Neutrophil (primary cell): ENCODE data around the gene SMOC2.

ENCODE experiments used
- H3K27ac ChIP-seq: fragments of 200-600 bp; sonication (generic); 2 replicates; pipeline ENCODE4 v1.5.1; 2016; ENCODE audit warnings: mild to moderate bottlenecking, moderate library complexity
- H3K27me3 ChIP-seq: fragments of 200-600 bp; sonication (generic); 2 replicates; pipeline ENCODE4 v1.6.0; 2016; ENCODE audit warnings: mild to moderate bottlenecking
- H3K36me3 ChIP-seq: fragments of 200-600 bp; sonication (generic); 2 replicates; pipeline ENCODE4 v1.5.1; 2017
- H3K4me1 ChIP-seq, 2 experiments: fragments of 200-600 bp in 1 of 2; sonication (generic) in 1 of 2; 1 replicate in 1 of 2; 2 replicates in 1 of 2; pipeline versions ENCODE4 v1.5.1 to v1.6.1; 2013 to 2016; ENCODE audit warnings: low read depth in 1 of 2, low read length in 1 of 2, mild to moderate bottlenecking in 1 of 2, moderate library complexity in 1 of 2; ENCODE audit not compliant: control insufficient read depth in 1 of 2, insufficient read depth in 1 of 2
- H3K4me3 ChIP-seq, 2 experiments: fragments of 200-600 bp in 1 of 2; sonication (generic) in 1 of 2; 1 replicate in 1 of 2; 2 replicates in 1 of 2; pipeline ENCODE4 v1.5.1; 2013 to 2016; ENCODE audit warnings: low read depth in 1 of 2, low read length in 1 of 2, mild to moderate bottlenecking in 1 of 2, moderate library complexity in 1 of 2
- H3K9me3 ChIP-seq: fragments of 200-600 bp; sonication (generic); 2 replicates; pipeline ENCODE4 v1.5.1; 2016
- CTCF ChIP-seq: fragments of 200-600 bp; sonication (generic); IDR thresholded peaks from 2 replicates; pipeline ENCODE4 v1.5.1; 2016; ENCODE audit warnings: antibody characterized with exemption

Gene SMOC2

GRCh38 chr6:168670401-168670985 lies 229.5 kb downstream of the SMOC2 start:
- TF ChIP-seq CTCF: no peak

DNA sequence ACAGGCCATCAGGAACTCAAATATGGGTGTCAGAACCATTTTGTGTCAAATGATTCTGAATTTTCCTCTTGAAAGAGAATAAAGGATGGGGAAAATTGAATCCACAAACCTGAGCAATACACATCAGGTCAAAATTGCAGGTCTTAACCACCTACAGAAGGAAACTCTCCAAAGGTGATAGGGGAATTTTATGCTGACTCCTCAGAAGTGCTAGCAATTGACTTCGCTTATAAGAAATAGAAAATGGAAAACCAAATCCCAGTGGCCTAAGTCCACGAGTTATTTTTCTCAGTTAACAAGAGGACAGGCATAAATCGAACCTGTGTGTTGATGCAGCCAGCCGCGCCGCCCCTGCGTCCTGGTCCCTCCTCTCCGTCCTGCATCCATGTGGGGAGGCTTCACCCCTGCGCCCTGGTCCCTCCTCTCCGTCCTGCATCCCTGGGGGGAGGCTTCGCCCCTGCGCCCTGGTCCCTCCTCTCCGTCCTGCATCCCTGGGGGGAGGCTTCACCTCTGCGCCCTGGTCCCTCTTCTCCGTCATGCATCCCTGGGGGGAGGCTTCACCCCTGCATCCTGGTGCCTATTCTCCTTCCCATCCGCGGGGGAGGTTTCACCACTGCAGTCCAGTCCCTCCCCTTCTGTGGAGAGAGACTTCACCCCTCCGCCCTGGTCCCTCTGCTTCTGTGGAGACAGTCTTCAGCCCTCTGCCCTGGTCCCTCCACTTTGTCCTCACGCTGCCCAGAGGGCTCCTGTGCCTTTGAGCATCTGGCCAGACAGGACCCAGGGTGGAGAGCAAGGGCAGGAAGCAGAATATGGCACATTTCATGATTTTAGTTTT lies 230.3 kb downstream of the SMOC2 start:
- no peaks in the 10 kb centered on the region for H3K9me3 ChIP-seq
- H3K36me3 ChIP-seq: no peaks in the 10 kb centered on the region
- H3K27me3 ChIP-seq: no peaks in the 10 kb centered on the region
- no peak overlapping the region for H3K4me3 ChIP-seq
- H3K4me1 ChIP-seq: no peaks in the 10 kb centered on the region
- no peak overlapping the region for H3K27ac ChIP-seq
- no peak for TF ChIP-seq CTCF

More at GRCh38 chr6:168670401-168670985, 229.5 kb downstream of the SMOC2 start:
- no peaks in the 10 kb centered on the region for H3K27me3 ChIP-seq
- H3K4me1 ChIP-seq: no peaks in the 10 kb centered on the region
- no peak overlapping the region for H3K4me3 ChIP-seq
- no peaks in the 10 kb centered on the region for H3K9me3 ChIP-seq
- no peak overlapping the region for H3K27ac ChIP-seq
- no peaks in the 10 kb centered on the region for H3K36me3 ChIP-seq

DNA sequence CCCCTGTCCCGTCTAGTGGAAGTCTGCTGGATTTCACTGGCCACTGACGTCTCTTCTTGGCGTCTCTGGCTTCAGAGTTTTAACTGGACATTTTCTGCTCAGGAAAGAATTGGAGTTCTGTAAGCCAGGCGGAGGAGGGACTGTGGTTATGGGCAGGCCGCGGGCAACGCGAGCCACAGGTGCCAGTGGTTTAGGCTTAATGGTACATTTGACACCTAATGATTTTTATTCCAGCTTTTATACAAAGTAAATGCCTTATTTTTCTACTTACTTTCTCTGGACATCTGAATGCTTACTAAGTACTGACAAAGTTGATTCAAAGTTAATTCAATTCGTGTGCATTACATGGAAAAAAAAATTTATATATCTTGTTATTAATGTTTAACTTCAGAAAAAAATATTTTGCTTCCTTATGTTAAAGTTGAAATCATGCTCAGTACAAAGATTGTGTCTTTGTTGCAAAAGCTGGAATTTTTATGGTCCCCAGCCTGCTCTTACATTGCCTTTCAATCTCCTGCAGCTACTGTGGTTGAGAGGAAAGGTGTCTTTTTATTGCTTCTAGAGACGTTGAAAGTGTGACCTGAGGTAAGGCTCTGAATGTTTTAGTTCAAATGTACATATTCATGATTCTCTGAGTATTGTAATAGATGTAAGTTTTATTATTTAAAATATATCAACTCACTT lies 231.0 kb downstream of the SMOC2 start:
- Histone ChIP-seq H3K9me3 (no peaks in the 10 kb centered on the region), H3K27ac (no peak overlapping the region), H3K4me1 (no peaks in the 10 kb centered on the region), H3K4me3 (no peak overlapping the region), H3K36me3 (no peaks in the 10 kb centered on the region), H3K27me3 (no peaks in the 10 kb centered on the region)
- no peak for TF ChIP-seq CTCF

DNA sequence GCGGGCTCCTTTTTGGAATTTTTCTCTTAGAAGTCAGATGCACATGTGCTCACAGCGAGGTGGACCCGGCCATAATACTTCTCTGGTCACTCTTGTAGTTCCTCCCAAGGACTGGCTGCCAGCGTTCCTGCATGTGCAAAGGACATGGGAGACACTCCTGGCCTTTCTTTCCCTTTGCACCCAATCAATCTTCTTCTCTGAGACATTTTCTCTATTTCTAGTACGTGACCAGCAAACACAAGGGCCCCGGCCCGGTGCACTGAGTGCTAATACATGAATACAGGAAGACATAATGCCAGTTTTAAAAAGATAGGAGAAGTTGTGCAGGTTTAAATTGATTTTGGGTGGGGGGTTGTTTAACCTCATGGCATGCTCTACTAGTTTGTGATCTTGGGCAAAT lies 233.6 kb downstream of the SMOC2 start:
- Histone ChIP-seq H3K36me3 (no peaks in the 10 kb centered on the region), H3K27ac (no peak overlapping the region), H3K27me3 (no peaks in the 10 kb centered on the region), H3K4me3 (no peak overlapping the region), H3K4me1 (no peaks in the 10 kb centered on the region), H3K9me3 (no peaks in the 10 kb centered on the region)
- no peak for TF ChIP-seq CTCF

- no peaks in the 10 kb centered on the region for H3K4me1 ChIP-seq
- H3K27ac ChIP-seq: no peak overlapping the region
- TF ChIP-seq CTCF: no peak
- H3K4me3 ChIP-seq: no peak overlapping the region
- no peaks in the 10 kb centered on the region for H3K27me3 ChIP-seq
- H3K36me3 ChIP-seq: no peaks in the 10 kb centered on the region
- no peaks in the 10 kb centered on the region for H3K9me3 ChIP-seq
Measured at GRCh38 chr6:168675375-168675774, 234.4 kb downstream of the SMOC2 start.
